Trophoblast cell (in vitro differentiated cells and primary cell): ENCODE results near the gene OR51B4.
"Not testable (repeated sequence)": the region's sequence is repeated elsewhere in the genome, so short reads cannot be mapped to it uniquely, and the experiment has no call there.

Experiments used
- DNase-seq, 2 donors: peaks; one replicate each; pipeline ENCODE4 v3.0.0-alpha.2; 2016
- H2AFZ ChIP-seq: 2 replicates; pipeline ENCODE4 v1.6.1; 2013; ENCODE audit warnings: low read length, moderate library complexity, mild to moderate bottlenecking; ENCODE audit not compliant: insufficient read depth, poor library complexity
- H2AK5ac ChIP-seq: 2 replicates; pipeline ENCODE4 v1.6.1; 2013; ENCODE audit warnings: mild to moderate bottlenecking, low read length
- H2BK120ac ChIP-seq: 2 replicates; pipeline ENCODE4 v1.6.1; 2013; ENCODE audit warnings: low read length, mild to moderate bottlenecking, moderate library complexity; ENCODE audit not compliant: insufficient read depth, poor library complexity
- H2BK12ac ChIP-seq: 2 replicates; pipeline ENCODE4 v1.6.1; 2013; ENCODE audit warnings: mild to moderate bottlenecking, low read length, moderate library complexity
- H2BK5ac ChIP-seq: 2 replicates; pipeline ENCODE4 v1.6.1; 2013; ENCODE audit warnings: low read length, low read depth, moderate library complexity, mild to moderate bottlenecking; ENCODE audit not compliant: poor library complexity
- H3K14ac ChIP-seq: 2 replicates; pipeline ENCODE4 v1.6.1; 2013; ENCODE audit warnings: mild to moderate bottlenecking, low read length
- H3K18ac ChIP-seq: 2 replicates; pipeline ENCODE4 v1.6.1; 2013; ENCODE audit warnings: mild to moderate bottlenecking, low read length
- H3K23ac ChIP-seq: 2 replicates; pipeline ENCODE4 v1.6.1; 2013; ENCODE audit warnings: low read length
- H3K27ac ChIP-seq: 2 replicates; pipeline ENCODE4 v1.5.1; 2013; ENCODE audit warnings: low read depth, mild to moderate bottlenecking, inconsistent platforms, low read length, moderate library complexity
- H3K27me3 ChIP-seq: 2 replicates; pipeline ENCODE4 v1.6.1; 2013; ENCODE audit warnings: inconsistent platforms, mild to moderate bottlenecking, low read length, moderate library complexity; ENCODE audit not compliant: insufficient read depth
- H3K36me3 ChIP-seq, 2 experiments: 1 replicate in 1 of 2; 2 replicates in 1 of 2; pipeline ENCODE4 v1.6.1; 2013; ENCODE audit warnings: low read length in 2 of 2, mild to moderate bottlenecking in 2 of 2, moderate library complexity in 1 of 2; ENCODE audit not compliant: insufficient read depth in 2 of 2, control insufficient read depth in 1 of 2
- H3K4ac ChIP-seq: 2 replicates; pipeline ENCODE4 v1.6.1; 2013; ENCODE audit warnings: low read depth, mild to moderate bottlenecking, low read length, moderate library complexity
- H3K4me1 ChIP-seq, 2 experiments: 1 replicate in 1 of 2; 2 replicates in 1 of 2; pipeline ENCODE4 v1.6.1; 2013; ENCODE audit warnings: low read length in 2 of 2, mild to moderate bottlenecking in 2 of 2, moderate library complexity in 1 of 2; ENCODE audit not compliant: insufficient read depth in 2 of 2, control insufficient read depth in 1 of 2
- H3K4me2 ChIP-seq: 2 replicates; pipeline ENCODE4 v1.6.1; 2013; ENCODE audit warnings: inconsistent platforms, mild to moderate bottlenecking, low read length, moderate library complexity
- H3K4me3 ChIP-seq: 2 replicates; pipeline ENCODE4 v1.5.1; 2013; ENCODE audit warnings: mild to moderate bottlenecking, low read depth, low read length, inconsistent platforms
- H3K79me1 ChIP-seq: one replicate; pipeline ENCODE4 v1.6.1; 2013; ENCODE audit warnings: low read length
- H3K79me2 ChIP-seq: 2 replicates; pipeline ENCODE4 v1.6.1; 2013; ENCODE audit warnings: low read length, mild to moderate bottlenecking; ENCODE audit not compliant: control insufficient read depth, insufficient read depth, poor library complexity
- H3K9ac ChIP-seq: 2 replicates; pipeline ENCODE4 v1.6.1; 2013; ENCODE audit warnings: mild to moderate bottlenecking, low read length
- H3K9me3 ChIP-seq: 2 replicates; pipeline ENCODE4 v1.6.1; 2013; ENCODE audit warnings: low read depth, mild to moderate bottlenecking, control low read depth, inconsistent platforms, low read length; ENCODE audit not compliant: insufficient read depth
- H4K12ac ChIP-seq: 2 replicates; pipeline ENCODE4 v1.6.1; 2013; ENCODE audit warnings: low read depth, mild to moderate bottlenecking, low read length, moderate library complexity
- H4K8ac ChIP-seq: 2 replicates; pipeline ENCODE4 v1.6.1; 2013; ENCODE audit warnings: low read depth, mild to moderate bottlenecking, low read length, moderate library complexity
- H4K91ac ChIP-seq: one replicate; pipeline ENCODE4 v1.6.1; 2013; ENCODE audit warnings: low read depth, mild to moderate bottlenecking, low read length, moderate library complexity
- WGBS: extraction: QIAGEN DNeasy Blood & Tissue Kit; methylation state at CpG from one replicate; pipeline ENCODE4 v1.1.7; 2013; ENCODE audit warnings: missing lambda C conversion rate; ENCODE audit not compliant: insufficient read length, insufficient coverage; ENCODE audit errors: extremely low coverage; 5-methylcytosine and 5-hydroxymethylcytosine counted together

Gene OR51B4

GRCh38 chr11:5313326-5314023 is 11.7 kb upstream of the OR51B4 start:
- H3K36me3 ChIP-seq, DNase-seq, H3K23ac ChIP-seq, H3K9me3 ChIP-seq, H2AK5ac ChIP-seq, H2BK12ac ChIP-seq, H3K27me3 ChIP-seq, H2AFZ ChIP-seq, H4K12ac ChIP-seq, H2BK5ac ChIP-seq, H3K79me1 ChIP-seq, H3K14ac ChIP-seq, H2BK120ac ChIP-seq, H3K9ac ChIP-seq, H3K4ac ChIP-seq, H4K91ac ChIP-seq, H4K8ac ChIP-seq, H3K4me3 ChIP-seq, H3K79me2 ChIP-seq, H3K27ac ChIP-seq, H3K4me1 ChIP-seq, H3K18ac ChIP-seq, H3K4me2 ChIP-seq: not testable (repeated sequence)
- WGBS, result no CpG with 5 or more reads among the region's 3 CpGs

DNA sequence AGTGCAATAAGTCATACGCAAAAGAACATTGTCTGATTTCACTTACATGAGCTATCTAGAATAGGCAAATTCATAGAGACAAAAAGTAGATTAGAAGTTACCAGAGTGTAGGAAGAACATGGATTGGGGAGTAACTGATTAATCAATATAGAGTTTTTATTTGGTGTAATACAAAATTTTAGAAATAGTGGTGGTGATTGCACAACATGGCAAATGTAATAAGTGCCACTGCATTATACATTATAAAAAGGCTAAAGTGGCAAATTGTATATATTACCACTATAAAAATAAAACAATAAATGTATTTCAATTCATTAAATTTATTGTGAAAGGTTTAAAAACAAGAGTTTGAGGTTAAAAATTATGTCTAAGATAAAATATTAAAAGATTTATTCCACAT is 8.7 kb upstream of the OR51B4 start:
- DNase-seq, result no peak
- Histone ChIP-seq H3K4me2 (no peak overlapping the region), H3K18ac (no peak overlapping the region), H2BK12ac (no peak overlapping the region), H3K36me3 (no peaks in the 10 kb centered on the region), H3K79me2 (no peaks in the 10 kb centered on the region), H3K4me3 (no peak overlapping the region), H2BK5ac (no peak overlapping the region), H3K4ac (no peak overlapping the region), H3K4me1 (no peaks in the 10 kb centered on the region), H4K91ac (no peak overlapping the region), H3K14ac (no peak overlapping the region), H4K8ac (no peak overlapping the region), H3K9ac (no peak overlapping the region), H2AK5ac (no peak overlapping the region), H2BK120ac (no peak overlapping the region), H4K12ac (no peak overlapping the region), H3K79me1 (no peaks in the 10 kb centered on the region), H3K23ac (no peak overlapping the region), H2AFZ (no peak overlapping the region), H3K9me3 (no peaks in the 10 kb centered on the region), H3K27ac (no peak overlapping the region), H3K27me3 (no peaks in the 10 kb centered on the region)
- no CpG with 5 or more reads among the region's 1 CpG for WGBS

DNA sequence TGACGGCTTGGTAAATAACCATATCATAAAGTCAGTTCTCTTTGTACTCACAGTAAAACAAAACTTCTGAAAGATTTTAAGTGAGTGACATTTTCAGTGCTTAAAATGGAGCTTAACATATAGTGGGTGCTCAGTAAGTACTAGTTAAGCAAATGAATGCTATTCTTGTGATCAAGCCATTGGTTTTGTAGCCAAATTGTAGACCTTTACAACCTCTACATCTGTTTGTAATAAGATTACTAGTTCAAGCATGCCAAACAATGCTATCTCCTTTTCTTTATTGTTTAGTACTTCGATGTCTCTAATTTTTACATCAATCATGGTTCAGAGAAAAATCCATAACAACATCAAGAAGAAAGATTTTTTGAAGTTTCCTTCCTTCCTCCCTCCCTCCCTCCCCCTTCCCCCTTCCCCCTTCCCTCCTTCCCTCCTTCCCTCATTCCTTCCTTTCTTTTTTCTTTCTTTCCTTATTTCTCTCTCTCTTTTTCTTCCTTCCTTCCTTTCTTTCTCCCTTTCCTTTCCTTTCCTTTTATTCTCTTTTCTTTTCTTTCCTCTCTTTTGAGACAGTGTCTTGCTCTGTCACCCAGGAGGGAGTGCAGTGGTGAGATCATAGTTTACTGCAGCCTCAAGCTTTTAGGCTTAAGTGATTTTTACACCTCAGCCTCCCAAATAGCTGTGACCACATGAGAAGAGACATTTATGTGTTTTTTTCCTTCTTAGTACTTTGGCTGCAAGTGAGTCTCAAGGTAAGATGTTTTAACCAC is 5.7 kb upstream of the OR51B4 start:
- Histone ChIP-seq H3K9ac (no peak overlapping the region), H3K27me3 (no peaks in the 10 kb centered on the region), H2BK12ac (no peak overlapping the region)

DNA sequence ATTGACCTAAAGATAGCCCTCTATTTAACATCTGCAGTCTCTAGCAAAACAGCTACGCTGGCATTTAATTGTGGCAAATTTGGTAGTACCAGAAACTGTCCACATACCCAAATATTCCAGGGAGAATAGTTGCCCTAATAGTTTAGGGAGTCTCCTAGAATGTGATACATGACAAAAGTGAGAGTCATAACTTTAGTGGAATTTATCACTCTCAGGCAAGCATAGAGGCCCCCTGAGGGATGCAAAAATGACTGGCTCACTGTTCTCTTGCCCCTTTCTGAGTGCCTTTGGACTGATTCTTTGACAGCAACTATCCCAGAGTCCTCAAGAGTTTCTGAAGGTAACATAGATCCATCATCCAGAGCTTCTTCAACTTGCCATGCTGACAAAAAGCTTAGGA is 2.3 kb upstream of the OR51B4 start:
- no CpG with 5 or more reads among the region's 1 CpG for WGBS
- no peak overlapping the region for H2AK5ac ChIP-seq
- H2BK120ac ChIP-seq, result no peak overlapping the region

More for the DNA sequence above, 5.7 kb upstream of the OR51B4 start:
- H3K27ac ChIP-seq, result no peak overlapping the region
- no peak overlapping the region for H3K18ac ChIP-seq
- H3K4me3 ChIP-seq, result no peak overlapping the region
- H2BK120ac ChIP-seq, result no peak overlapping the region
- no peak overlapping the region for H3K14ac ChIP-seq
- H4K8ac ChIP-seq, result no peak overlapping the region
- H4K12ac ChIP-seq, result no peak overlapping the region
- no peaks in the 10 kb centered on the region for H3K4me1 ChIP-seq
- no peak overlapping the region for H2AK5ac ChIP-seq
- H3K79me1 ChIP-seq, result no peaks in the 10 kb centered on the region
- no peaks in the 10 kb centered on the region for H3K9me3 ChIP-seq
- H3K4ac ChIP-seq, result no peak overlapping the region
- no peaks in the 10 kb centered on the region for H3K36me3 ChIP-seq
- no peak for DNase-seq
- no peak overlapping the region for H3K23ac ChIP-seq
- H4K91ac ChIP-seq, result no peak overlapping the region
- H3K79me2 ChIP-seq, result no peaks in the 10 kb centered on the region
- H2BK5ac ChIP-seq, result no peak overlapping the region
- no CpG with 5 or more reads among the region's 2 CpGs for WGBS
- H3K4me2 ChIP-seq, result no peak overlapping the region
- H2AFZ ChIP-seq, result no peak overlapping the region

More for the DNA sequence above, 2.3 kb upstream of the OR51B4 start:
- no peak overlapping the region for H3K4me2 ChIP-seq
- no peaks in the 10 kb centered on the region for H3K4me1 ChIP-seq
- no peak overlapping the region for H3K4ac ChIP-seq
- H3K79me2 ChIP-seq, result no peaks in the 10 kb centered on the region
- H3K14ac ChIP-seq, result no peak overlapping the region
- no peak overlapping the region for H3K9ac ChIP-seq
- H3K27me3 ChIP-seq, result no peaks in the 10 kb centered on the region
- H3K27ac ChIP-seq, result no peak overlapping the region
- H3K36me3 ChIP-seq, result no peaks in the 10 kb centered on the region
- no peak overlapping the region for H4K12ac ChIP-seq
- H4K8ac ChIP-seq, result no peak overlapping the region
- no peak overlapping the region for H2AFZ ChIP-seq
- no peak overlapping the region for H4K91ac ChIP-seq
- no peak overlapping the region for H2BK5ac ChIP-seq
- H3K4me3 ChIP-seq, result no peak overlapping the region
- no peaks in the 10 kb centered on the region for H3K79me1 ChIP-seq
- no peak for DNase-seq
- H3K18ac ChIP-seq, result no peak overlapping the region
- H3K9me3 ChIP-seq, result peaks cover 2% of the 10 kb centered on the region
- H3K23ac ChIP-seq, result no peak overlapping the region
- H2BK12ac ChIP-seq, result no peak overlapping the region
